ENCODE results near the gene SMTNL1.
"Not testable (repeated sequence)": the region's sequence is repeated elsewhere in the genome, so short reads cannot be mapped to it uniquely, and the experiment has no call there.

The SMTNL1 gene

GRCh38 chr11:57530215-57530595 is 7.2 kb upstream of the SMTNL1 start:
- H3K4me3 ChIP-seq (ENCODE audit: low read length), result peak overlapping the region; percentile 93
- H3K27ac ChIP-seq (ENCODE audit: low read length), result no peak overlapping the region
- no peaks in the 10 kb centered on the region for H3K9me3 ChIP-seq (ENCODE audit: insufficient read depth, low read depth, low read length)
- H3K4me1 ChIP-seq (ENCODE audit: insufficient read depth, low read length), result peaks cover 5% of the 10 kb centered on the region; the same call in 1 of the 2 replicates
- peaks cover 16% of the 10 kb centered on the region for H3K36me3 ChIP-seq (ENCODE audit: insufficient read depth, low read depth, low read length)
- peak overlapping the region; percentile 93 for H3K9ac ChIP-seq (ENCODE audit: low read depth, low read length)
- no peaks in the 10 kb centered on the region for H3K27me3 ChIP-seq (ENCODE audit: insufficient read depth, low read length)

- H3K9ac ChIP-seq (ENCODE audit: low read depth, low read length), result peak within 1 kb of the TSS; percentile 93
- H3K9me3 ChIP-seq (ENCODE audit: insufficient read depth, low read depth, low read length), result no peaks in the 10 kb centered on the region
- peaks cover 5% of the 10 kb centered on the region; the same call in 1 of the 2 replicates for H3K4me1 ChIP-seq (ENCODE audit: insufficient read depth, low read length)
- peaks cover 16% of the 10 kb centered on the region for H3K36me3 ChIP-seq (ENCODE audit: insufficient read depth, low read depth, low read length)
- H3K4me3 ChIP-seq (ENCODE audit: low read length), result peak within 1 kb of the TSS; percentile 93
- H3K27ac ChIP-seq (ENCODE audit: low read length), result peak within 1 kb of the TSS; percentile 29
- no peaks in the 10 kb centered on the region for H3K27me3 ChIP-seq (ENCODE audit: insufficient read depth, low read length)
Measured at GRCh38 chr11:57530596-57531507, 6.5 kb upstream of the SMTNL1 start, which contains the start of gene TIMM10. Gene TIMM10 (minus strand): TSS chr11:57530754. CDS start chr11:57530189, 565 bp downstream.

- not testable (repeated sequence) for H3K4me1 ChIP-seq (ENCODE audit: insufficient read depth, low read length); H3K36me3 ChIP-seq (ENCODE audit: insufficient read depth, low read depth, low read length); H3K27ac ChIP-seq (ENCODE audit: low read length); H3K9ac ChIP-seq (ENCODE audit: low read depth, low read length); H3K4me3 ChIP-seq (ENCODE audit: low read length); H3K27me3 ChIP-seq (ENCODE audit: insufficient read depth, low read length); H3K9me3 ChIP-seq (ENCODE audit: insufficient read depth, low read depth, low read length)
Measured at GRCh38 chr11:57534449-57534848, 2.9 kb upstream of the SMTNL1 start.

- H3K9me3 ChIP-seq (ENCODE audit: insufficient read depth, low read depth, low read length), result no peaks in the 10 kb centered on the region
- H3K27ac ChIP-seq (ENCODE audit: low read length), result no peak overlapping the region
Measured at GRCh38 chr11:57539342-57539741, 1.9 kb downstream of the SMTNL1 start.

GRCh38 chr11:57541169-57541568 is 3.8 kb downstream of the SMTNL1 start:
- no peak overlapping the region for H3K4me3 ChIP-seq (ENCODE audit: low read length)
- H3K27ac ChIP-seq (ENCODE audit: low read length), result no peak overlapping the region
- no peaks in the 10 kb centered on the region; the same call in 1 of the 2 replicates for H3K27me3 ChIP-seq (ENCODE audit: insufficient read depth, low read length)
- H3K36me3 ChIP-seq (ENCODE audit: insufficient read depth, low read depth, low read length), result no peaks in the 10 kb centered on the region
- peaks cover 12% of the 10 kb centered on the region; the same call in 1 of the 2 replicates for H3K4me1 ChIP-seq (ENCODE audit: insufficient read depth, low read length)
- no peak overlapping the region for H3K9ac ChIP-seq (ENCODE audit: low read depth, low read length)
- H3K9me3 ChIP-seq (ENCODE audit: insufficient read depth, low read depth, low read length), result no peaks in the 10 kb centered on the region

More at GRCh38 chr11:57539342-57539741, 1.9 kb downstream of the SMTNL1 start:
- peaks cover 12% of the 10 kb centered on the region; the same call in 1 of the 2 replicates for H3K4me1 ChIP-seq (ENCODE audit: insufficient read depth, low read length)
- H3K9ac ChIP-seq (ENCODE audit: low read depth, low read length), result no peak overlapping the region
- no peaks in the 10 kb centered on the region; the same call in 1 of the 2 replicates for H3K27me3 ChIP-seq (ENCODE audit: insufficient read depth, low read length)
- no peak overlapping the region for H3K4me3 ChIP-seq (ENCODE audit: low read length)
- H3K36me3 ChIP-seq (ENCODE audit: insufficient read depth, low read depth, low read length), result no peaks in the 10 kb centered on the region

GRCh38 chr11:57542582-57542981 is 5.2 kb downstream of the SMTNL1 start:
- H3K9ac ChIP-seq (ENCODE audit: low read depth, low read length), result no peak overlapping the region
- H3K27me3 ChIP-seq (ENCODE audit: insufficient read depth, low read length), result no peaks in the 10 kb centered on the region; the same call in 1 of the 2 replicates
- no peaks in the 10 kb centered on the region for H3K36me3 ChIP-seq (ENCODE audit: insufficient read depth, low read depth, low read length)
- H3K4me1 ChIP-seq (ENCODE audit: insufficient read depth, low read length), result peaks cover 10% of the 10 kb centered on the region; the same call in 1 of the 2 replicates
- no peaks in the 10 kb centered on the region for H3K9me3 ChIP-seq (ENCODE audit: insufficient read depth, low read depth, low read length)
- no peak overlapping the region for H3K27ac ChIP-seq (ENCODE audit: low read length)
- H3K4me3 ChIP-seq (ENCODE audit: low read length), result no peak overlapping the region

- Histone ChIP-seq H3K9me3 (ENCODE audit: insufficient read depth, low read depth, low read length) (no peaks in the 10 kb centered on the region), H3K27me3 (ENCODE audit: insufficient read depth, low read length) (no peaks in the 10 kb centered on the region; the same call in 1 of the 2 replicates), H3K27ac (ENCODE audit: low read length) (no peak overlapping the region), H3K4me1 (ENCODE audit: insufficient read depth, low read length) (peaks cover 10% of the 10 kb centered on the region; the same call in 1 of the 2 replicates), H3K4me3 (ENCODE audit: low read length) (no peak overlapping the region), H3K9ac (ENCODE audit: low read depth, low read length) (peak overlapping the region; percentile 20; the same call in 1 of the 2 replicates), H3K36me3 (ENCODE audit: insufficient read depth, low read depth, low read length) (no peaks in the 10 kb centered on the region)
Measured at GRCh38 chr11:57543593-57543992, 6.2 kb downstream of the SMTNL1 start.

- H3K9ac ChIP-seq (ENCODE audit: low read depth, low read length), result no peak overlapping the region
- peaks cover 10% of the 10 kb centered on the region; the same call in 1 of the 2 replicates for H3K4me1 ChIP-seq (ENCODE audit: insufficient read depth, low read length)
- H3K9me3 ChIP-seq (ENCODE audit: insufficient read depth, low read depth, low read length), result no peaks in the 10 kb centered on the region
- H3K36me3 ChIP-seq (ENCODE audit: insufficient read depth, low read depth, low read length), result peaks cover 1% of the 10 kb centered on the region; the same call in 1 of the 2 replicates
- H3K4me3 ChIP-seq (ENCODE audit: low read length), result no peak overlapping the region
- H3K27me3 ChIP-seq (ENCODE audit: insufficient read depth, low read length), result no peaks in the 10 kb centered on the region; the same call in 1 of the 2 replicates
- no peak overlapping the region for H3K27ac ChIP-seq (ENCODE audit: low read length)
Measured at GRCh38 chr11:57544566-57544965, 7.2 kb downstream of the SMTNL1 start.

GRCh38 chr11:57545883-57546282 is 8.5 kb downstream of the SMTNL1 start:
- no peaks in the 10 kb centered on the region; the same call in 1 of the 2 replicates for H3K27me3 ChIP-seq (ENCODE audit: insufficient read depth, low read length)
- no peak overlapping the region for H3K9ac ChIP-seq (ENCODE audit: low read depth, low read length)
- peaks cover 10% of the 10 kb centered on the region; the same call in 1 of the 2 replicates for H3K4me1 ChIP-seq (ENCODE audit: insufficient read depth, low read length)
- no peaks in the 10 kb centered on the region for H3K9me3 ChIP-seq (ENCODE audit: insufficient read depth, low read depth, low read length)
- no peak overlapping the region for H3K4me3 ChIP-seq (ENCODE audit: low read length)
- peaks cover 15% of the 10 kb centered on the region for H3K36me3 ChIP-seq (ENCODE audit: insufficient read depth, low read depth, low read length)
- H3K27ac ChIP-seq (ENCODE audit: low read length), result no peak overlapping the region

GRCh38 chr11:57546451-57546850 is 9.1 kb downstream of the SMTNL1 start:
- Histone ChIP-seq H3K36me3 (ENCODE audit: insufficient read depth, low read depth, low read length) (peaks cover 17% of the 10 kb centered on the region), H3K27ac (ENCODE audit: low read length) (no peak overlapping the region), H3K9me3 (ENCODE audit: insufficient read depth, low read depth, low read length) (no peaks in the 10 kb centered on the region), H3K4me3 (ENCODE audit: low read length) (no peak overlapping the region), H3K27me3 (ENCODE audit: insufficient read depth, low read length) (no peaks in the 10 kb centered on the region; the same call in 1 of the 2 replicates), H3K4me1 (ENCODE audit: insufficient read depth, low read length) (peaks cover 10% of the 10 kb centered on the region; the same call in 1 of the 2 replicates), H3K9ac (ENCODE audit: low read depth, low read length) (no peak overlapping the region)

GRCh38 chr11:57546869-57547475 is 9.6 kb downstream of the SMTNL1 start:
- H3K27ac ChIP-seq (ENCODE audit: low read length), result no peak overlapping the region

More at GRCh38 chr11:57546869-57547475, 9.6 kb downstream of the SMTNL1 start:
- Histone ChIP-seq H3K36me3 (ENCODE audit: insufficient read depth, low read depth, low read length) (peaks cover 22% of the 10 kb centered on the region), H3K9ac (ENCODE audit: low read depth, low read length) (no peak overlapping the region), H3K9me3 (ENCODE audit: insufficient read depth, low read depth, low read length) (no peaks in the 10 kb centered on the region), H3K4me3 (ENCODE audit: low read length) (no peak overlapping the region), H3K4me1 (ENCODE audit: insufficient read depth, low read length) (peaks cover 10% of the 10 kb centered on the region; the same call in 1 of the 2 replicates), H3K27me3 (ENCODE audit: insufficient read depth, low read length) (no peaks in the 10 kb centered on the region; the same call in 1 of the 2 replicates)
